DOHH2 (cell line): Measurements from ENCODE around the gene DCBLD2.
"Not testable (repeated sequence)": the region's sequence is repeated elsewhere in the genome, so short reads cannot be mapped to it uniquely, and the experiment has no call there.

Source experiments
- H3F3A ChIP-seq: fragments of 200-600 bp; sonication (generic), shearing (Covaris generic); 2 replicates; pipeline ENCODE4 v1.6.0; 2016; ENCODE audit warnings: antibody characterized with exemption, mild to moderate bottlenecking; ENCODE audit not compliant: control insufficient read depth, insufficient read depth
- H3K27ac ChIP-seq: fragments of 200-600 bp; sonication (generic); 2 replicates; pipeline ENCODE4 v1.5.1; 2014; ENCODE audit warnings: low read depth, mild to moderate bottlenecking, low read length, moderate library complexity
- H3K27me3 ChIP-seq: fragments of 200-600 bp; sonication (generic); 2 replicates; pipeline ENCODE4 v1.6.1; 2014; ENCODE audit warnings: mild to moderate bottlenecking, low read length, mixed read lengths; ENCODE audit not compliant: control insufficient read depth
- H3K36me3 ChIP-seq: fragments of 200-600 bp; sonication (generic); 2 replicates; pipeline ENCODE4 v1.6.1; 2014; ENCODE audit warnings: mild to moderate bottlenecking, low read length, moderate library complexity, mixed read lengths; ENCODE audit not compliant: control insufficient read depth
- H3K4me1 ChIP-seq: fragments of 200-600 bp; sonication (generic); 2 replicates; pipeline ENCODE4 v1.6.1; 2014; ENCODE audit warnings: mild to moderate bottlenecking, low read length, mixed read lengths; ENCODE audit not compliant: control insufficient read depth
- H3K4me2 ChIP-seq: fragments of 200-600 bp; sonication (generic); 2 replicates; pipeline ENCODE4 v1.6.0; 2014; ENCODE audit warnings: mild to moderate bottlenecking, low read length, moderate library complexity
- H3K4me3 ChIP-seq: fragments of 200-600 bp; sonication (generic); 2 replicates; pipeline ENCODE4 v1.5.1; 2014; ENCODE audit warnings: mild to moderate bottlenecking, low read length, mixed read lengths
- H3K79me2 ChIP-seq: fragments of 200-600 bp; sonication (generic); 2 replicates; pipeline ENCODE4 v1.6.1; 2014; ENCODE audit warnings: mild to moderate bottlenecking, low read length, mixed read lengths; ENCODE audit not compliant: control insufficient read depth
- H3K9me2 ChIP-seq: fragments of 200-600 bp; sonication (generic); replicated peaks from 2 replicates; pipeline ENCODE4 v1.6.1; 2014; ENCODE audit warnings: mild to moderate bottlenecking, low read length, mixed read lengths; ENCODE audit not compliant: control insufficient read depth
- H3K9me3 ChIP-seq: fragments of 200-600 bp; sonication (generic); 2 replicates; pipeline ENCODE4 v1.6.1; 2014; ENCODE audit warnings: antibody characterized with exemption, low read length, mixed read lengths; ENCODE audit not compliant: control insufficient read depth, insufficient read depth
- H4K20me1 ChIP-seq: fragments of 200-600 bp; sonication (generic); 2 replicates; pipeline ENCODE4 v1.6.0; 2014; ENCODE audit warnings: low read depth, mild to moderate bottlenecking, antibody characterized with exemption, low read length, moderate library complexity; ENCODE audit not compliant: control insufficient read depth, insufficient read depth
- EZH2phosphoT487 ChIP-seq: fragments of 200-600 bp; sonication (generic); IDR thresholded peaks from 2 replicates; pipeline ENCODE4 v1.6.1; 2017; ENCODE audit warnings: borderline replicate concordance, mild to moderate bottlenecking, antibody characterized with exemption, low read length, moderate library complexity, mixed read lengths
- TF ChIP-seq, protein P1 (sequence below): fragments of 200-600 bp; sonication (generic); IDR thresholded peaks from one replicate; pipeline ENCODE4 v1.5.1; 2014; ENCODE audit warnings: antibody characterized with exemption, mild to moderate bottlenecking, low read depth, low read length; ENCODE audit not compliant: poor library complexity, severe bottlenecking

DCBLD2 gene

DNA sequence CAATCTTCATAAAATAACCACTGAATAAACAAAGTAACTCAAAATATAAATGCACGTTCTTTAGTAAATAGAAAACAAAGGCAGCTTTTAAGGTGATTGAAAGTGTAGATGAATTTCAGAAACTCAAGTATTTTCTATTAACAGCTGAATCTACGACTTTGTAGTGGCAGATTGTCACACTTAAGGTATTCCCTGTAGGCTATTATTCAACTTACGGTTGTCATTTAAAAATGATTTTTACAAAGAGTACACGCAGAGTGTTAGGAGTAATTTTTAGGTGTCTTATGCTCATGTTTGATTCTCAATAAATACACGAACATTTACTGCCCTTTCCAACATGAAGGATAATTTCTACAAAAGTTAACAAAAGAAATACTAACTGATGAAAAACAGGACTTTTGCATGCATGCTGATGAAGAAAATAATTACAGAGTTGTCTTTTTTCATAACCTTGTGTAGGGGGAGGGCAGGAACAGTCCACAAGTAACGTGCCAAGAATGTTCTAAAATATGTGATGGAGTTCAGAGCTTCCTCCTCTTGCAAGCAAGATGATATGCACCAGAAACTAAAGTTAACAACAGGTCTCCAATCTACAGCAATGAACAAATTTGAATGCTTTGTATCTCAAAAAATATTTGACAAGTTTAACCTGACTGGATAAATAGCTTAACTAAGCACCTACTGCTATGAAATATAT lies 16.7 kb downstream of the DCBLD2 start:
- H3K4me1 ChIP-seq, result no peaks in the 10 kb centered on the region
- no peaks in the 10 kb centered on the region for H3K9me3 ChIP-seq
- no peaks in the 10 kb centered on the region for H3K9me2 ChIP-seq
- no peaks in the 10 kb centered on the region for H3K27me3 ChIP-seq
- no peak overlapping the region for H3K4me2 ChIP-seq
- H3K27ac ChIP-seq, result no peak overlapping the region
- H3K36me3 ChIP-seq, result peaks cover 7% of the 10 kb centered on the region
- no peaks in the 10 kb centered on the region for H3F3A ChIP-seq
- H3K4me3 ChIP-seq, result no peak overlapping the region
- no peaks in the 10 kb centered on the region for H4K20me1 ChIP-seq
- H3K79me2 ChIP-seq, result peaks cover 31% of the 10 kb centered on the region
- TF ChIP-seq, protein P1, sequence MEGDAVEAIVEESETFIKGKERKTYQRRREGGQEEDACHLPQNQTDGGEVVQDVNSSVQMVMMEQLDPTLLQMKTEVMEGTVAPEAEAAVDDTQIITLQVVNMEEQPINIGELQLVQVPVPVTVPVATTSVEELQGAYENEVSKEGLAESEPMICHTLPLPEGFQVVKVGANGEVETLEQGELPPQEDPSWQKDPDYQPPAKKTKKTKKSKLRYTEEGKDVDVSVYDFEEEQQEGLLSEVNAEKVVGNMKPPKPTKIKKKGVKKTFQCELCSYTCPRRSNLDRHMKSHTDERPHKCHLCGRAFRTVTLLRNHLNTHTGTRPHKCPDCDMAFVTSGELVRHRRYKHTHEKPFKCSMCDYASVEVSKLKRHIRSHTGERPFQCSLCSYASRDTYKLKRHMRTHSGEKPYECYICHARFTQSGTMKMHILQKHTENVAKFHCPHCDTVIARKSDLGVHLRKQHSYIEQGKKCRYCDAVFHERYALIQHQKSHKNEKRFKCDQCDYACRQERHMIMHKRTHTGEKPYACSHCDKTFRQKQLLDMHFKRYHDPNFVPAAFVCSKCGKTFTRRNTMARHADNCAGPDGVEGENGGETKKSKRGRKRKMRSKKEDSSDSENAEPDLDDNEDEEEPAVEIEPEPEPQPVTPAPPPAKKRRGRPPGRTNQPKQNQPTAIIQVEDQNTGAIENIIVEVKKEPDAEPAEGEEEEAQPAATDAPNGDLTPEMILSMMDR, result no peak
- TF ChIP-seq EZH2phosphoT487, result no peak

DNA sequence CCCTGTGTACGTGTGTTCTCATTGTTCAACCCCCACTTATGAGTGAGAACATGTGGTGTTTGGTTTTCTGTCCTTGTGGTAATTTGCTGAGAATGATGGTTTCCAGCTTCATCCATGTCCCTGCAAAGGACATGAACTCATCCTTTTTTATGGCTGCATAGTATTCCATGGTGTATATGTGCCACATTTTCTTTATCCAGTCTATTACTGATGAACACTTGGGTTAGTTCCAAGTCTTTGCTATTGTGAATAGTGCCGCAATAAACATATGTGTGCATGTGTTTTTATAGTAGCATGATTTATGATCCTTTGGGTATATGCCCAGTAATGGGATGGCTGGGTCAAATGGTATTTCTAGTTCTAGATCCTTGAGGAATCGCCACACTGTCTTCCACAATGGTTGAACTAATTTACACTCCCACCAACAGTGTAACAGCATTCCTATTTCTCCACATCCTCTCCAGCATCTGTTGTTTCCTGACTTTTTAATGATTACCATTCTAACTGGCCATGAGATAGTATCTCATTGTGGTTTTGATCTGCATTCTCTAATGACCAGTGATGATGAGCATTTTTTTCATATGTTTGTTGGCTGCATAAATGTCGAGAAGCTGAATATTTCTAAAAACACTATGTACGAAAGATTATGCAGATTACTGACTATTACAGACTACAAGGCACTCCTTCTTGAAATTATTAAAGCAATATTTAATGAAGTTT lies 18.7 kb downstream of the DCBLD2 start:
- H3K4me1 ChIP-seq, H3K9me3 ChIP-seq, H3F3A ChIP-seq, H3K27ac ChIP-seq, H3K36me3 ChIP-seq, H3K4me2 ChIP-seq, H4K20me1 ChIP-seq, H3K9me2 ChIP-seq, H3K27me3 ChIP-seq, H3K4me3 ChIP-seq: not testable (repeated sequence)
- peaks cover 19% of the 10 kb centered on the region for H3K79me2 ChIP-seq

DNA sequence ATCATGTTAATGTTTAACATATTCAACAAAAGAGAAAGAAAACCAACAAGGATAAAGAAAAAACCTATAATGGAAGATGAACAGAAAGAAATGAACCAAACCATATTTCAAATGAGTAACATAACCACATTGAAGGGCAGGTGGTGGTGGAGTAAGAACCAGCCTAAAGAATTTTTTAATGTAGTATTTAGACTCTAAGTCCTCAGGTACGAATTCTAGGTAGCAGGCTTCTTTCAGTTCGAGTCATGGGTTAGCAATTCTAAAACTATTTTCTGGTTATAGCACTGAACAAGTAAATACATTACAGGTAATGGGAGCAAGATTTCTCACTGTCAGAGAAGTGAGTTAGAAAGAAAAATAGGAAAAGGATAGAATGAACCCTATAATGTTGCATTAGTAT lies 24.4 kb downstream of the DCBLD2 start:
- Histone ChIP-seq H3K4me3 (no peak overlapping the region), H3K36me3 (peaks cover 20% of the 10 kb centered on the region), H3K27ac (no peak overlapping the region), H3K9me3 (peaks cover 3% of the 10 kb centered on the region; the same call in 1 of the 2 replicates), H3K9me2 (no peaks in the 10 kb centered on the region), H4K20me1 (no peaks in the 10 kb centered on the region), H3K79me2 (peaks cover 5% of the 10 kb centered on the region; the same call in 1 of the 2 replicates), H3K4me1 (no peaks in the 10 kb centered on the region), H3K27me3 (no peaks in the 10 kb centered on the region), H3F3A (no peaks in the 10 kb centered on the region), H3K4me2 (no peak overlapping the region)
- TF ChIP-seq EZH2phosphoT487, result no peak
- TF ChIP-seq, protein P1, result no peak

DNA sequence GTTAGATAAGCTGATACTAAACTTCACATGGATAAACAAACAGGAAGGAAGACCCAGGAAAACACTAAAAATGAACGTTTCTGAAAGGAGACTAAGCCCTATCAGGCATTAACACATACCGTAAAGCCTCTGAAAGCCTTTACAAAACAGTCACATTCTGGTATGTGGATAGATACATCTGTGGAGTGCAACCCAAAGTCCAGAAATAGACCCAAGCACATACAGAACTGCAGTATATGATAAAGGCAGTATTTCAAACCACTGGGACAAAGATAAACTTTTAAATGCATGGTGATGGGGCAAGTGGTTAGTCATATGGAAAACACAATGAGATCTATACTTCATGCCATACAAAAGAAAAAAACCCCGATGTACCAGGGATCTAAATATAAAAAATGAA lies 26.0 kb downstream of the DCBLD2 start:
- Histone ChIP-seq H3K27ac (no peak overlapping the region), H3K9me3 (peaks cover 3% of the 10 kb centered on the region; the same call in 1 of the 2 replicates), H3K9me2 (no peaks in the 10 kb centered on the region), H3K4me3 (no peak overlapping the region), H3K4me2 (no peak overlapping the region), H4K20me1 (no peaks in the 10 kb centered on the region), H3F3A (no peaks in the 10 kb centered on the region), H3K36me3 (peaks cover 26% of the 10 kb centered on the region), H3K27me3 (no peaks in the 10 kb centered on the region), H3K79me2 (peaks cover 5% of the 10 kb centered on the region; the same call in 1 of the 2 replicates), H3K4me1 (no peaks in the 10 kb centered on the region)
- TF ChIP-seq, protein P1, result no peak
- TF ChIP-seq EZH2phosphoT487, result no peak
